ENCODE data around the gene AKT3.

- TF ChIP-seq, protein P1, sequence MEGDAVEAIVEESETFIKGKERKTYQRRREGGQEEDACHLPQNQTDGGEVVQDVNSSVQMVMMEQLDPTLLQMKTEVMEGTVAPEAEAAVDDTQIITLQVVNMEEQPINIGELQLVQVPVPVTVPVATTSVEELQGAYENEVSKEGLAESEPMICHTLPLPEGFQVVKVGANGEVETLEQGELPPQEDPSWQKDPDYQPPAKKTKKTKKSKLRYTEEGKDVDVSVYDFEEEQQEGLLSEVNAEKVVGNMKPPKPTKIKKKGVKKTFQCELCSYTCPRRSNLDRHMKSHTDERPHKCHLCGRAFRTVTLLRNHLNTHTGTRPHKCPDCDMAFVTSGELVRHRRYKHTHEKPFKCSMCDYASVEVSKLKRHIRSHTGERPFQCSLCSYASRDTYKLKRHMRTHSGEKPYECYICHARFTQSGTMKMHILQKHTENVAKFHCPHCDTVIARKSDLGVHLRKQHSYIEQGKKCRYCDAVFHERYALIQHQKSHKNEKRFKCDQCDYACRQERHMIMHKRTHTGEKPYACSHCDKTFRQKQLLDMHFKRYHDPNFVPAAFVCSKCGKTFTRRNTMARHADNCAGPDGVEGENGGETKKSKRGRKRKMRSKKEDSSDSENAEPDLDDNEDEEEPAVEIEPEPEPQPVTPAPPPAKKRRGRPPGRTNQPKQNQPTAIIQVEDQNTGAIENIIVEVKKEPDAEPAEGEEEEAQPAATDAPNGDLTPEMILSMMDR (IDR thresholded peaks at IDR 0.05; ENCODE audit: low read depth, low read length, poor library complexity, severe bottlenecking), result no peak
- TF ChIP-seq EZH2phosphoT487 (IDR thresholded peaks at IDR 0.05; ENCODE audit: borderline replicate concordance, low read length), result no peak
Measured at GRCh38 chr1:243547891-243548290, 302.2 kb downstream of the AKT3 start.
